Gastroesophageal sphincter (tissue), 4 donors: Measurements from ENCODE around the gene PDRG1. TPM values are rescaled to one million over a fixed set of nuclear protein-coding genes. Genes with fewer than 3 reads are reported as not detected.
"Not testable (repeated sequence)": the region's sequence is repeated elsewhere in the genome, so short reads cannot be mapped to it uniquely, and the experiment has no call there.

Experiments
- ATAC-seq: fragments of 150-250 bp; one replicate; pipeline ENCODE4 v1.9.1; 2016; ENCODE audit warnings: mild to moderate bottlenecking, moderate library complexity
- H3K27ac ChIP-seq, 4 donors: fragments of 200-600 bp; sonication (generic) in 3 of 4; 1 replicate in 3 of 4; 2 replicates in 1 of 4; pipeline ENCODE4 v1.5.1; 2016 to 2019
- H3K27me3 ChIP-seq: fragments of 200-600 bp; sonication (generic); one replicate; pipeline ENCODE4 v1.5.1; 2019
- H3K36me3 ChIP-seq, 2 donors: fragments of 200-600 bp; sonication (generic); one replicate each; pipeline ENCODE4 v1.5.1; 2019; ENCODE audit warnings: control low read depth in 1 of 2
- H3K4me1 ChIP-seq, 3 donors: fragments of 200-600 bp; sonication (generic); 1 replicate in 2 of 3; 2 replicates in 1 of 3; pipeline ENCODE4 v1.5.1; 2016 to 2019; ENCODE audit warnings: control low read depth in 2 of 3
- H3K4me3 ChIP-seq, 2 donors: fragments of 200-600 bp; sonication (generic); one replicate each; pipeline ENCODE4 v1.5.1; 2019; ENCODE audit warnings: mild to moderate bottlenecking in 1 of 2, moderate library complexity in 1 of 2
- H3K9me3 ChIP-seq, 3 donors: fragments of 200-600 bp; sonication (generic); one replicate each; pipeline ENCODE4 v1.5.1; 2017 to 2019; ENCODE audit warnings: control low read depth in 2 of 3
- CTCF ChIP-seq, 4 experiments: fragments of 200-600 bp in 2 of 4; fragments of 450-650 bp in 2 of 4; sonication (generic) in 1 of 4; IDR thresholded peaks; one replicate each; pipeline ENCODE4 v1.5.1; 2017 to 2019; ENCODE audit warnings: antibody characterized with exemption in 4 of 4, mild to moderate bottlenecking in 2 of 4, moderate library complexity in 2 of 4
- EP300 ChIP-seq: sonication (generic); formaldehyde crosslinking; IDR thresholded peaks from one replicate; pipeline ENCODE4 v1.6.1; 2017; ENCODE audit warnings: antibody characterized with exemption, mild to moderate bottlenecking
- POLR2A ChIP-seq, 2 donors: fragments of 450-650 bp; IDR thresholded peaks; one replicate each; pipeline ENCODE4 v1.6.1; 2017; ENCODE audit warnings: antibody characterized with exemption in 2 of 2, mild to moderate bottlenecking in 2 of 2, moderate library complexity in 1 of 2
- POLR2AphosphoS5 ChIP-seq: sonication (generic); formaldehyde crosslinking; IDR thresholded peaks from one replicate; pipeline ENCODE4 v1.6.1; 2017; ENCODE audit warnings: antibody characterized with exemption
- WGBS, 2 donors: methylation state at CpG; one replicate each; pipeline ENCODE4 v1.1.5; 2018; ENCODE audit warnings: low coverage in 1 of 2; 5-methylcytosine and 5-hydroxymethylcytosine counted together
- total RNA-seq, 4 donors: library from RNA; depleted of rRNA; stranded (reverse); fragments of >200 nt; gene quantifications; one replicate each; pipeline ENCODE4 v1.1.0, GENCODE V29; 2016

Gene PDRG1
- total RNA-seq, 4 donors from 2014 or later, result 10.5 to 11.2 (median 11.0) TPM

GRCh38 chr20:31918466-31919105 is 33.3 kb downstream of the PDRG1 start:
- no peaks in the 10 kb centered on the region for H3K4me1 ChIP-seq
- no peak for ATAC-seq
- H3K4me3 ChIP-seq, result no peak overlapping the region
- TF ChIP-seq POLR2AphosphoS5 (no peak), POLR2A (IDR thresholded peaks at IDR 0.05) (no peak)
- peaks cover 35% of the 10 kb centered on the region for H3K27me3 ChIP-seq
- no peaks in the 10 kb centered on the region for H3K36me3 ChIP-seq
- 70 to 86% methylated on average over 4 to 6 of the region's 7 CpGs for WGBS, 2 donors
- H3K27ac ChIP-seq, result no peak overlapping the region
- H3K9me3 ChIP-seq, result no peaks in the 10 kb centered on the region

- not testable (repeated sequence) for H3K36me3 ChIP-seq, H3K9me3 ChIP-seq, H3K27ac ChIP-seq, ATAC-seq, H3K4me1 ChIP-seq, H3K4me3 ChIP-seq
- H3K27me3 ChIP-seq, result peaks cover 31% of the 10 kb centered on the region
- 9 to 46% methylated on average over 7 of the region's 7 CpGs for WGBS, 2 donors
These were observed 33.9 kb downstream of the PDRG1 start for GRCh38 chr20:31917962-31918412.

GRCh38 chr20:31916708-31917107 is 35.1 kb downstream of the PDRG1 start:
- no peaks in the 10 kb centered on the region for H3K36me3 ChIP-seq
- ATAC-seq, result no peak
- H3K9me3 ChIP-seq, result no peaks in the 10 kb centered on the region
- 88 to 97% methylated on average over 3 to 4 of the region's 4 CpGs for WGBS, 2 donors
- TF ChIP-seq EP300 (no peak), CTCF (IDR thresholded peaks at IDR 0.05) (no peak), POLR2A (IDR thresholded peaks at IDR 0.05) (no peak), POLR2AphosphoS5 (no peak)
- no peaks in the 10 kb centered on the region for H3K4me1 ChIP-seq
- peaks cover 28% of the 10 kb centered on the region for H3K27me3 ChIP-seq
- H3K4me3 ChIP-seq, result no peak overlapping the region
- no peak overlapping the region for H3K27ac ChIP-seq

GRCh38 chr20:31915491-31916280 is 36.2 kb downstream of the PDRG1 start:
- Histone ChIP-seq H3K36me3 (no peaks in the 10 kb centered on the region), H3K4me1 (no peaks in the 10 kb centered on the region), H3K9me3 (no peaks in the 10 kb centered on the region), H3K27ac (no peak overlapping the region), H3K27me3 (peaks cover 24% of the 10 kb centered on the region), H3K4me3 (no peak overlapping the region)
- no peak for ATAC-seq
- 41 to 56% methylated on average over 6 of the region's 7 CpGs for WGBS, 2 donors
- no peak for TF ChIP-seq CTCF (IDR thresholded peaks at IDR 0.05)
- TF ChIP-seq POLR2A (IDR thresholded peaks at IDR 0.05), result no peak
- TF ChIP-seq POLR2AphosphoS5, result no peak
- no peak for TF ChIP-seq EP300

GRCh38 chr20:31914170-31914569 is 37.7 kb downstream of the PDRG1 start:
- Histone ChIP-seq H3K27me3 (peaks cover 11% of the 10 kb centered on the region), H3K4me3 (no peak overlapping the region), H3K27ac (no peak overlapping the region), H3K36me3 (no peaks in the 10 kb centered on the region), H3K9me3 (no peaks in the 10 kb centered on the region), H3K4me1 (no peaks in the 10 kb centered on the region)
- ATAC-seq, result no peak
- no peak for TF ChIP-seq POLR2A (IDR thresholded peaks at IDR 0.05)
- TF ChIP-seq EP300, result no peak
- WGBS, 2 donors, result 70 to 82% methylated on average over 4 to 5 of the region's 5 CpGs

GRCh38 chr20:31913431-31914157 is 38.3 kb downstream of the PDRG1 start:
- no peaks in the 10 kb centered on the region for H3K36me3 ChIP-seq
- WGBS, 2 donors, result 72 to 95% methylated on average over 2 to 4 of the region's 15 CpGs
- TF ChIP-seq CTCF (IDR thresholded peaks at IDR 0.05), result no peak
- TF ChIP-seq EP300, result no peak
- TF ChIP-seq POLR2A (IDR thresholded peaks at IDR 0.05), result no peak
- no peak for TF ChIP-seq POLR2AphosphoS5
- H3K27me3 ChIP-seq, result peaks cover 5% of the 10 kb centered on the region
- H3K4me1 ChIP-seq, result no peaks in the 10 kb centered on the region
- no peak overlapping the region for H3K27ac ChIP-seq
- ATAC-seq, result no peak
- no peak overlapping the region for H3K4me3 ChIP-seq
- no peaks in the 10 kb centered on the region for H3K9me3 ChIP-seq
